Thyroid gland (tissue), 4 donors: ENCODE results near the gene FIBP.

Source experiments
- CTCF ChIP-seq, 6 experiments: fragments of 200-600 bp in 3 of 6; fragments of 450-650 bp in 3 of 6; sonication (generic) in 3 of 6; IDR thresholded peaks; one replicate each; pipeline ENCODE4 v1.5.1; 2016 to 2019; ENCODE audit warnings: antibody characterized with exemption in 6 of 6, mild to moderate bottlenecking in 2 of 6, inconsistent platforms in 1 of 6, moderate library complexity in 1 of 6
- POLR2A ChIP-seq, 2 donors: fragments of 450-650 bp; IDR thresholded peaks; one replicate each; pipeline ENCODE4 v1.6.1; 2017; ENCODE audit warnings: antibody characterized with exemption in 2 of 2, mild to moderate bottlenecking in 2 of 2, moderate library complexity in 1 of 2

- TF ChIP-seq POLR2A (IDR thresholded peaks at IDR 0.05) = no peak
- no peak for TF ChIP-seq CTCF (IDR thresholded peaks at IDR 0.05)
Measured at GRCh38 chr11:65895482-65895981, 7.3 kb upstream of the FIBP start.
